ENCODE data around the gene BACE1-AS.
"Not testable (repeated sequence)": the region's sequence is repeated elsewhere in the genome, so short reads cannot be mapped to it uniquely, and the experiment has no call there.

BACE1-AS gene

DNA sequence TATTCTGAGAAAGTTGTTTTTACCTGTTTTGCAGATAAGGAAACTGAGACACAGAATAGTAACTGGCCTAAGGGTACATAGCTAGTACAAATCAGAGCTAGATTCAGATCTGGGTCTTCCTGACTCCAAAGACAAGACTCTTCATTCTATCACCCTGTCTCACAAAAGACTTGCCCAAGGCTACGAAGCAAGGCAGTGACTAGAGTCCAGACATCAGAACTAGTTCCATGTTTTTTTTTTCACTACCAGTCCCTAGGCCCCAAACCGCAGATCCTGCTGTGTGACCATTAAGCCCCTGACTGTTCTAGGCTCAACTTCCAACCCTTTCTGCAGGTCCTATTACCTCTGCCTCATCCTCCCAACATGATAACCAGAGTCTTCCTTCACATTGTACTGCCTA lies 1.5 kb downstream of the BACE1-AS start:
- DNase-seq (ENCODE audit: low read depth), result no peak

DNA sequence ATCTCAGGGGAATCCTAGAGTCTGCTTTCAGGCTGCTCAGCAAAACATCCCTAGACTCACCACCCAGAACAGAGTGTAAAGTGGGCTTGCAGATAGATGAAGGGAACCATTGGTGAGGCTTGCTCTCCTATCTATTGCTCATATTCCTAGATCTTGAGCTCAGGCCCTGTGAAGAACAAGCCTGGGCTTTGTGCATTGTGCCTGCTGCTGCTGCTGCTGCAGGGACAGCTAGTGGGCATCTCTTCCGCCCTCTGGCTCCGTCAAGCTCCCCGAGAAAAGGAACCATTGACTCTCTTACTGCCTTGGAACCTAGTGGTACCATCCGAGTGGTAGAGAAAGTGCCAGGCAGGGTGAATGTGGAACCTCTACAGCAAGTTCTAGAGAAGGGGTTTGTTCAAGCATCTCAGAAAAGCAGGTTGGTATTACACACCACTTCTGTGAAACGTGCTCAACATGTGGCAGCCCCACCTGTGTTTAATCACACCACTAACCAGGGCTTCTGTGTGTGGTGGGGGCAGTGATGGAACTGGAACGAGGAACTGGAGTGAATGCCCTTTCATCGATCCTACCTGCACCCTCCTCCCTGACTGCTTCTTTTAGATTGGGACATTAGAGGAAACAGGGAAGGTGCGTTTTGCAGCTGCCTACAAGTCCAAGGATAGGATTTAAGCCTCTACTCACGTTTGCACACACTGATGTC lies 4.4 kb downstream of the BACE1-AS start:
- no peak for DNase-seq (ENCODE audit: low read depth)

DNA sequence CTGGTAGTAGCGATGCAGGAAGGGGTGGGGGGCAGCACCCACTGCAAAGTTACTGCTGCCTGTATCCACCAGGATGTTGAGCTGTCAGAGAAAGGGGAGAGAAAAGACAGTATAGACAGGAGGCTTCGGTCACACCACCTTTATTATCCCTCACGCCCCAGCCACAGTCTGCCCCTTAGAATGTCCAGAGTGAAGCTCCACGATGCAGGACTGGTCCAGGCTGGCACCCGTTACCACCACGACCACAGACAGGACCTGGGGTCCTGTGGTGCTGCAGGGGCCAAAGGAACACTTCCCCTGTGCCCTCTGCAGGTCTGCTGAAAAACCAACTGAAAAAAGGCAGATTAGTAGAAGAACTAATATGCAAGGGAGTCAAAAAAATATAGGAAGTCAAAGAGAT lies 5.7 kb downstream of the BACE1-AS start:
- DNase-seq (ENCODE audit: low read depth), result no peak

DNA sequence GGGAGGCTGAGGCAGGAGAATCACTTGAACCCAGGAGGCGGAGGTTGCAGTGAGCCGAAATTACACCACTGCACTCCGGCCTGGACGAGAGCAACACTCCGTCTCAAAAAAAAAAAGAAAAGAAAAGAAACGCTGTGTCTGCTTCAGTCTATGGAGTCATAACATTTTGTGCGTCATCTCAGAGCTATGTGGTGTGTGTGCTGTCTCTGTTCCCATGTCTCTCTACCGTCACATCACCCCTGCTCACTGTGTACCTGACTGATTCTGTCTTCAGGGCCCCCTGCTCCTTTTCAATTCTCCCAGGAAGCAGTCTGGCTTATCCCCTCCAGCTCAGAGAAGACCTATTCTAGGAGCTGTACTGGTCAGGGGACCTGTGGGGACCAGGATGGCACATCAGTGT lies 7.0 kb downstream of the BACE1-AS start:
- DNase-seq (ENCODE audit: low read depth), result no peak

DNA sequence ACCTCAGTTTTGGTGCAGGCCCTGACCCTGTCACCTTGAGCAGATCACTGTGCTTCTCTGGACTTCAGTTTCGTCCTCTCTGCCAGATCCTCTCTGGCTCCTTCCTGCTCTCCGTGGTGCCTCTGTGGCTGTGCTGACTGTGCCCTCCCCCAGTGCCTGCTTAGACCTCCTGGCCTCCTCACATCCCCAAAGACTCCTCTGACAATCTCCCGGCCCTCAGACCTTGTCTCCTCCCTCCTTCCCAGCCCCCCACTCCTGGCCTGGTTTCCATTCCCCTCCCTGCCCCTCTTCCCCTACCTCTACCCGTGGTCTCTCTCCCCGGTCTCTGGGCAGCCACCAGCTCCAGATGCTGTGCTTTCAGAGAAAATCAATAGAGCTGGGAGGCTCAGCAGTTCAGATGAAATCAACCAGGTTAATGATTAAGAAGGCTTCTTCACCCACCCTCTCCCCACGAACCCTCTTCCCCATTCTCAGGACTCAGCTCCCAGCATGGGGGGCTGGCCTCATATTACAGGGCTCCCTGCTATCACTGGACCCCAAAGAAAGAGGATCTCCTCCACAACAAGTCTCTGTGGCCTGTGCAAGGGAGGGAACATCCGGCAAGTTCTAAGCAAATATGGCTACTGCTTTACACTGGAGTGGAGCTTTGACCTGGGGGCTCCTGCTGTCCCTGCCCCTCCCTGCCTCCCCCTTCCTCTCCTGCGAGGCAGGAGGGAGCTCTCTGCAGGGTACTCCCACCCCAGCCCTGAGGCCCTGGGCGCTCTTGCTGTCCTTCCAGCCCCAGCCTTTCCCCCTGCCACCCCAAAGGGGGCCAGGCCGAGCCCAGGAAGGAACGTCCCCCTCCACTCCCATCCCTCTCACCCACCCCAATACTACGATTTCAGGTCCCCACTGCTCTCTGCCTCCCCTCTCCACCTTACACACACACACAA lies 8.5 kb downstream of the BACE1-AS start:
- no peak for DNase-seq (ENCODE audit: low read depth)

DNA sequence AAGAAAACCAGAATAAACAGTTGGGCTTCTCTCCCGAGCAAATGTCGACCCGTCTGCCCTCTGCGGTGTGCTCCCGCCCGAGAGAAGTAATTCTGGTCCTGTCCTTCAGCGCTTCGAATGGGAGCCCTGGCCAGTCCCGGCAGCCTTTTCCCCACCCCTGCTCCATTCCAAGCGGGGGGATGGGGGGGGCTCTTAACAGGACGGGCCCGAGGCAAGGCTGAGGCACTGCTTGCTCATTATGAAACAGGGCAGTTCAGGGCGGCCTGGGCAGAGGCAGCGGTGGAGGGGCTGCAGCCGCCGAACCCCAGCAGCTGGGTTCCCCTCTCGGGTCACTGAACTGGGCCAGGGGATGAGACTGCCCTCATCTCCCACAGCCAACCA lies 9.1 kb downstream of the BACE1-AS start:
- no peak for DNase-seq (ENCODE audit: low read depth)

DNA sequence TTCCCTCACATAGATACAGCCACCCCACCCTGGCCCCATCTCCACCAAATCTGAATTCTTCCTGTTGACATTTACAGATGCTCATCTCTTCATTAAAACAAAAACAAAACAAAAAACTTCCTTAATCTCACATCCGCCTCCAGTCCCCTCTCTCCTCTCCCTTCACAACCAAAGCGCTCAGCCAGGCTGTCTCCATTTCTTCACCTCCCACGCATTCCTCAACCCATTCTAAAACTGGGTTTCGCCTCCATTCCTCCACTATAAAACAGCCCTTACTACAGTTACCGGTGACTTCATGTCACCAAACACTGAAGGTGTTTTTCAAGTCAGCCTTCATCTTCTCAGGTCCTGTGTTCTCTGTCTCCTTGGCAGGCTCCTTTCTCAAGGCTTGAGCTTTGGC lies 9.6 kb downstream of the BACE1-AS start:
- DNase-seq (ENCODE audit: low read depth), result no peak

DNA sequence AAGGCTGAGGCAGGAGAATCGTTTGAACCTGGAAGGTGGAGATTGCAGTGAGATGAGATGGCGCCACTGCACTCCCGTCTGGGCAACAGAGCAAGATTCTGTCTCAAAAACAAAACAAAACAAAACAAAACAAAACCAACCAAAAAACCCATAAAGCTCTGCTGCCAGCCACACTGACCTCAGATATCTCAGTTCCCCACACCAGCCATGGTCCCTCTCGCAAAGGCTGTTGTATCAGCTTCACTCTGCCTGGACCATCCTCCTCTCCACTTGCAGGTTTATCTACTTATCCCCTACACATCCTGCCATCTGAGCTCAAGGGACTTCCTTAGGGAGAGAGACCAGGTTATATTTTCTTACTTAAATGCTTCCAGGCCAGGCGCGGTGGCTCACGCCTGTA lies 11.1 kb downstream of the BACE1-AS start:
- no peak for DNase-seq (ENCODE audit: low read depth)

DNA sequence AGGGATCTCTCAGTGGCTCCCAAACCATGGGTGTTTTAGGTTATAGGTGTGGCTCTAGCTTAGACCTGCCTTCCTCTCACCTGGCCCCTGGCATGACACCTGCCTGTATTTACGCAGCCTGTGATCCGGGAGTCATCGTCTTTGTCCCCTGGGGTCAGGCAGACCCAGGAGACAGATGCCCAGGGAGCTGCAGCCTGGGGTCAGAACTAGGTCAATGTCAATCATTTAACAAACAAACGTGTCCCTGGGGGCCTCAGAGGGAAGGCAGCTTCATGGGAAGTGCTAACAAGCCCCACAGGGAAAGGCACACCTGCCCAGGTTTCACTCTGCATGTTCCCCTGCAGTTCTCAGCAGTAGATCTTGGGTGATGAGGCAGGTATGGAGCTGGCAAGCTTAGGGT lies 12.0 kb downstream of the BACE1-AS start:
- DNase-seq (ENCODE audit: low read depth), result no peak

DNA sequence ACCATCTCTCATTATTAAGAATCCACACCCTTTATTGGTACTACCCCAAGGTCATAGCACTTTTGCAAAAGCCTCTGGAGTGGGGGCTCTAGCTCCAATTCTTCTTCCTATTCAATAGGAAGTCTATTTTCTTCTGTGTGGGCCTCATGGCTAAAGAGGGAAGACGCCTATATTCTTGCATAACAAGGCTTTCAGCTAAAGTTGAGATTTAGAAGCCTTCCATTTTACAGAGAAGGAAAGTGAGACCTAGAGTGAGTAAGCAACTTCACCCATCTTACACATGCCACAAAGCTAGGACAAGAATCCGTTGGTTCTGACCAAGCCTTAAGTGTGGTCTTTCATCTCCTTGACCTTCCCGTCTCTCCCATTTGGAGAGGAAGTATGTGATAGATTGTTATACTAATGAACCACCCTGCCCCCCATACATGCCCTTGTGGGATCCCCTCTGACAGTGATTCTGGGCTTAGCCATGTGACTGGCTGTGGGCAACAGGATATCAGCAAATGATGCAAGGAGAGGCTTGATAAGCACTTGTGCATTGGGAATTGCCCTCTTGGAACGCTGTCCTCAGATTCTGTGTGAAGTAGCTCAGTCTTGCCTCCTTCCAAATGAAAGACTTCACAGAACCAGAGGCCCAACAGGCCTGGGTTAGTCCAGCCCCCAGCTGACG lies 12.6 kb downstream of the BACE1-AS start:
- no peak for DNase-seq (ENCODE audit: low read depth)

DNA sequence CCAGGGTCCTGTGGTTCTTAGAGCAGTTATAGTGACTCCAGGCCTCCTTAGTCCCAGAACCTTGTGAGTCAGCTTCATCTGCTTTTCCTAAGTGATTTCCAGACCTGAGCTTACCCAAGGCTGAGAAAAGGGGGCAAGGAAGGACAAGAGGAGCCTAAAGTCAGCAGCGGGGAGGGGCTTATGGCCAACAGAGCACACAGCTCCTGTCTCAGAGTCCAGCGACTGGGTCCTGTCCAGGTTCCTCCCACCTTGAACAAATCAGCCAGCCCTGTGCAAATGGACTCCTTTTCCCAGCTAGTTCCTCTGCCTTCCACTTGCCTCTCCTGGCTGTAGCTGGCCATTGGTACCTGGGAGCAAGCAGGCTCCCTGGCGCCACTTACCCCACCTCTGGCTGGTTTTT lies 14.0 kb downstream of the BACE1-AS start:
- no peak for DNase-seq (ENCODE audit: low read depth)

DNA sequence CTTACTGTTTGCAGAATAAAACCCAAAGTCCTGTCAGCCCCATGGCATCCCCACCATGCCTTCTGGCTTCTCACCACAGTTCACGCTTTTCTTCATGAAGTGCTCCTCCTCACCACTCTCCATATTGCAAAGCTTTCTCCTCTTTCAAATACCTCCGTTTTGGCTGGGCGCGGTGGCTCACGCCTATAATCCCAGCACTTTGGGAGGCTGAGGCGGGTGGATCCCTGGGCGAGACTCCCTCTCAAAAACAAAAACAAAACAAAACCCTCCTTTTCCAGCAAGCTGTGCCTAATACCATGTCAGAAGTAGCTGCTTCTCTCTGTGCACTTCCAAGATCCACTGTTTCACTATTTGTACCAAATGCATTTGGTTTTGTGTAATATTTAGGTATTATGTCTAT lies 18.2 kb downstream of the BACE1-AS start:
- DNase-seq (ENCODE audit: low read depth), result no peak

DNA sequence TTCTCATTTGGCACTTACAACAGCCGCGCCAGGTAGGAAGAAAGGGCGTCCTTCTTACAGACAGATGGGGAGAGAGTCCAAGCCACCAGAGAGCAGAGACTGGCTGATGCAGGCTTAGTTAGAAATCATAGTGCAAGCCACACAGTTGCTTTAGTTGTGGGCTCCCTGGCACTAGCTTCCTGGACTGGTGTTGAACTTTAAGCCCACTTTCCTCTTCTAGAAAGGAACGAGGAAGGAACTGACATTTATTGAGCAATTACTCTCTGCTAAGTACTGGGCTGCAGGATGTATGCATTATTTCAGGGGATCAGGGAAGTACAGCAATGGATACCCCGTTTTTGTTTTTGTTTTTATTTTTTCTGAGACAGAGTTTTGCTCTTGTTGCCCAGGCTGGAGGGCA lies 21.9 kb downstream of the BACE1-AS start:
- no peak for DNase-seq (ENCODE audit: low read depth)

DNA sequence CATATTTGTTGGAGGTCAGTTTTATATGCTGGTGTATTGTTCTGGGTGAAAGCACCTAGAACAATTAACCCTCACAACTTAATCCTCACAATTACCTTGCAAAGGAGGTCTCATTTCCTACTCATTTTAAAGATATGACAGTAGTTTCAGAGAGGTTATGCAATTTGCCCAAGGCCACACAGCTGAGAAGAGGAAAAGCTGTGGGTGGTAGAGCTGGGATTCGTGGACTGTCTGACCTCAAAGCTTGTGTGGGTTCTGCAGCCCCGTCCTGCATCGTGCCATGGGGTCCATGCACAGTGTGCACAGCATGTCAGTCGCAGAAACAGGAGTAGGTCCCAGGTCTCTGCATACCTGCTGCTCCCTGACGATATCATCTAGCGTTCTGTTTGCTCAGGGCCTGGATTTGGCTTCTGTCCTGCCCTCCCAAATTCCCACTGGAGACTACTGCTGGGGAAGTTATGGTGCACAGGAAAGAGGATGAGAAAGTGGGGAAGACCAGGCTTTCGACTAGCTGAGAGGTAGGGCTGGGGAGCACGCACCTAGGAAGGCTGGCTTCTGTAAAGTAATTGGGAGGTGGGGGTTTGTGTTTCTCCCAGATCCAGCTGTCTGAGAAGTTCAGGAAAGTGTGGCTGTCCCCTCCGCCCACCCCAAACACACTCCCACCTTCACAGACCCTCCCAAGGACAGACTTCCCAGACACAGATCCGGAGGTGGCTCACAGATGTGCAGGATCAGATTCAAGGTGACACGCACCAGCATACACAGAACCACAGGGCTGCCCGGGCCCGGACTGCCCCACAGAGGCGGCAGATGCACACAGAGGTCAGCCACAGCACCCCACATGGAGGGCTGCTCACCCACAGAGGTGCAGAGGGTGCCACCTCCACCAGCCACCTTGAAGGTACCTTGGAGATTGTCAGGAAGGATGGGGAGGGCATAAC lies 23.0 kb downstream of the BACE1-AS start:
- DNase-seq (ENCODE audit: low read depth), result no peak

DNA sequence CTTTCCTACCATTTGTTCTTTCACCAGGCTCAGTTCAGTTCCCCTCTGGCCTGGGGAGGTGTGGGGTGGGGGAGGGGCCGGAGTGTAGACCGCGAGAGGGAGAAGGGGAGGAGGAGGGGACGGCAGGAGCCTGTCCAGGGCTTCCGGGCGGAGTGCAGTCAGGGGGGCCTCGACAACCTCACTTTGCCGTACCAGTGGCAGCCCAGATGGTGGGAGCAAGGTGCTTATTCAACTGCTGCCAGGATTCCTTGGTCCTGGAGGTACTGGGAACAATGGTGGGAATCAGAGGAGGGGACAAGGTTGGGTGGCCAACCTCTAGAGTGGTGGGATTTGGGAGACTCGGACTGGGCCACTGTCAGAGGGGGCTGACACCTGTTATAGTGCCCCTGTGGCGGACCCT lies 23.7 kb downstream of the BACE1-AS start:
- DNase-seq (ENCODE audit: low read depth), result no peak

DNA sequence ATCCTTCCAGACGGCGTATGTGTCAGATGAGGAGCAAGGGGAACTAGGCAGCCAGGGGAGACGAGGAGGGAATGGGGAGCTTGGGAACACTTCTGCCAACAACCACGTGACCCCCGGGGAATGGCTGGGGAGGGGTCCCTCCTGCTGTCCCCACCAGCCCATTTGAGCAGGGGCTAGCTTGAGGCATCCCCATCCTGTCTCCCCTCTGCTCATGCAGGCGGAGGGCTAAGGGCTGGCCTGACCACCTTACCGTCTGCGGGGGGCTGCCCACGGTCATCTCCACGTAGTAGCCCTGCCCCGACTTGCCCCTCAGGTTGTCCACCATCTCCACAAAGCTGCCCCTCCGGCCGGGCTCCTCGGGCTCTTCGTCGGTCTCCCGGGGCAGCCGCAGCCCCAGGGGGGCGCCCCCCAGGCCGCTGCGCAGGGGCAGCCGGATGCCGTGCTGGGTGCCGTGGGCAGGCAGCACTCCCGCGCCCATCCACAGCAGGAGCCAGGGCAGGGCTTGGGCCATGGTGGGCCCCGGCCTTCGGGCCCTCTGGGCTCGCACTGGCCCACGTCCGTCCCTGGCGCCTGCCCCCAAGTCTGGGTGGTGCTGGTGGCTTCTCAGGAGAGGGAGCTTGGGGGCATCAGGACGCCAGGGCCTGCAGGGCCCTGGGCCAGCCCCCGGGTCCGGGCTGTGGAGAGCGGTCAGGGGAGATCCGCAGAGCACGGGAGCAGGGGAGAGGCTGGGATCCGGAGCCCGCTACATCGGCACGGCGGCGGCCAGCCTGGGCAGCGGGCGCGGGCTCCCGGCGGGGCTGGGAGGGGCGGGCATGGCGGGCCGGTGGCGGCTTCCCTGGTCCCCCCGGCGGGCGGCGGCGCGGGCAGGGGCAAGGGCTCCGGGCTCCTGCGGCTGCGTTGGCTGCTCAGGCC lies 24.4 kb downstream of the BACE1-AS start:
- no peak for DNase-seq (ENCODE audit: low read depth)

DNA sequence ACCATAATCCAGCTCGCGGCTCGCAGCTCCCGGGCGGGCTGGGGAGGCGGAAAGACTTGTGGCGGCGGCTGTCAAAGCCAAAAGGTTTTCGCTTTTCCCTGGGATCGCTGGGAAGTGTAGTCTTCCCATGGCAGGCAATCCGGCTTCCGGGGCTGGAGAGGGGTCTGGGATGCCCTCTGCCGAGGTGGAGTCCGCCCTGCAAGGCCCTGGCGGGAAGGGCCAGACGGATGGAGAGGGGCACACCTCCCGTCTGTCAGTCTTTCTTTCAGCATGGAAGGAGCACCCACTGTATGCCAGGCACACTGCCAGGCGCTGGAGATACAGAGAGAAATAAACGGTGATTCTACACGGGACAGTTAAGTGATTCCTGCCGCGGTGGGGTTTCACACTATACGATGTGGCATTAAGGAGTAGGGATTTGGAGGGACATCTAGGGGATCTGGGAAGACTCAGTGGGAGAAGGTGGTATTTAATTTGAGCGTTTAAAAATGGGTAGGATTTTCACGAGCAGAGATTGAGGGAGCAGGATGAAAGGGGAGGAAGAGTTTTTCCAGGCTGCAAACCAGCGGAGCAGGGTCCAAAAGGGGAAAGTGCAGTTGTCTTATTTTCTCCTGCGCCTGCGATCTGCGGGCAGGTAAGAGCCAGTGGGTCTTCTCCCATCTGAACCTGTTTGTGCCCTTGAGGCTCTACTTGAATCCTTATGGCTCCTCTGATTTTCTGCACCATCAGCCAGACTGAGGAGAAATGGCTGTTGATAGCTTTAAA lies 25.2 kb downstream of the BACE1-AS start, which contains the start of gene BACE1:
Gene BACE1 (minus strand): TSS at position 60 of the 765 bp plus-strand sequence. CDS start 461 bp downstream, outside the sequence.
- DNase-seq (ENCODE audit: low read depth), result no peak

DNA sequence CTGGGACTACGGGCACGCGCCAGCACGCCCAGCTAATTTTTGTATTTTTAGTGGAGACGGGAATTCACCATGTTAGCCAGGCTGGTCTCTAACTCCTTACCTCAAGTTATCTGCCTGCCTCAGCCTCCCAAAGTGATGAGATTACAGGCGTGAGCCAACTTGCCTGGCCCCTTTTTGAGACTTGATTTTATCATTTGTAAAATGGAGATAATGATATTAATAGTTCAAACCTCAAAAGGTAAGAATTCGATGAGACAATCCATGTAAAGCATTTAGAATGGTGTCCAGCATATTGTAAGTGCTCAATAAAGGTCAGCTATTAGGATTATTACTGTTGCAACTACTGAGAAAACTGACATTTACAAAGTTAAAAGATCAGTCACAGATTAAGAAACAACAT lies 27.6 kb downstream of the BACE1-AS start:
- DNase-seq (ENCODE audit: low read depth), result no peak

DNA sequence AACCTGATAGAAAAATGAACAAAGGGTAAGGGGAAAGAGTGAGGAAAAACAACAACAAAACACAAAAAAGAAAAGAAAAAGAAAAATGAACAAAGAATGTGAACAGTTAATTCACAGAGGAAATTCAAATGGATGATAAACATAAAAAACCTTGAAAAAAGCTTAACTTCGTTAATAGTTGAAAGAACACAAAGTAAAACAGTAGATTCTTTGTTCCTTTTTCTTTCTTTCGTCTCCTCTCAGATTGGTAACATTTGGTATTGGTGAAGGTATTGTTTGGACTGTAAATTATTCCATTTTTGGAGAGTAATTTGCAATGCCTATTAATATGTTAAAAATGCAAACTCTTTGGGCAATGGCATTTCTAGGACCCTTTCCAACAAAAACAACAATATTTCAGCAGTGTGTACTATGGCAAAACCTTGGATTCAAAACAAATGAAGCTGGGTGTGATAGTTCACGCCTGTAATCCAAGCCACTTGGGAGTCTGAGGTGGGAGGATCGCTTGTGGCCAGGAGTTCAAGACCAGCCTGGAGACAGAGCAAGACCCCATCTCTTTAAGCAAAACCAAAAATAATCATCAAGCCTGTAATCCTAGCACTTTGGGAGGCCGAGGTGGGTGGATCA lies 28.2 kb downstream of the BACE1-AS start:
- no peak for DNase-seq (ENCODE audit: low read depth)

DNA sequence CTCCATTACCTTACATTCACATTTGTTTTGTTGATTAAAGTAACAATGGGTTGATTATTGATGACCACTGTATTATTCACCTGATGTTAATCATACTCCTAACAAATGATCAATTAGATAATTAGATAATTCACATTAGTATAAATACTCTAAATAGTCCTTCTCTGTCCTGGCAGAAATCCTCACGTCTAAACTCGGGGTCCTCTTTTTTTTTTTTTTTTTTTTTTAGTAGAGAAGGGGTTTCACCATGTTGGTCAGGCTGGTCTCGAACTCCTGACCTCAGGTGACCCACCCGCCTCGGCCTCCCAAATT lies 36.1 kb downstream of the BACE1-AS start:
- not testable (repeated sequence) for DNase-seq (ENCODE audit: low read depth)

Data from activated gamma-delta T cell treated with anti-CD3 and anti-CD28 coated beads, Interleukin-2, amount 50 U/mL, for 16 hours (primary cell).